ENCODE results near the gene TAF11L11.
"Not testable (repeated sequence)": the region's sequence is repeated elsewhere in the genome, so short reads cannot be mapped to it uniquely, and the experiment has no call there.

The TAF11L11 gene

GRCh38 chr5:17603880-17604279, at the start of gene TAF11L11:
Gene TAF11L11 (plus strand): TSS chr5:17604183.
- not testable (repeated sequence) for DNase-seq

GRCh38 chr5:17585658-17586057, 18.3 kb upstream of the TAF11L11 start, which contains the start of gene TAF11L7:
Gene TAF11L7 (minus strand): TSS chr5:17585758.
- DNase-seq, result not testable (repeated sequence)

DNA sequence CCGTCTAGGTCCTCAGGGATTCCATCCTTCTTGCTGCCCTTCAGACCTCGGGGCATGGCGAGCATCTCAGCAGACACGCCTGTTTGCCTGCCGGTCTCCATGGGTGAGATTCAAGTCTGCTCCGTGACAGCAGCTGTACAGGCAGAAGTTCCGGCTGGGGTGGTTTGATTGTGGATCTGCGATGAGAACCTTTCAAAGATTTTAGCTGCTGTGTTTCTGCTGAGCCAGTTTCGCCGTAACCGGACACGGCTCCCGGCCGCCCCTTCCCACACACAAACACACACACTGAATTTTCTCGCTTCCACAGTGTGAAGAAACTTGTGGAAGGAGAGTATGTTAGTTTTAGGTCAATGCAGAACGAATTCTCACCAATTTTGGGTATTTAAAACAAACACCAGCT, 13.1 kb upstream of the TAF11L11 start, which contains the start of gene TAF11L8:
Gene TAF11L8 (minus strand): TSS at position 101 of the 400 bp plus-strand sequence.
- DNase-seq, result not testable (repeated sequence)

- not testable (repeated sequence) for DNase-seq
Observed at GRCh38 chr5:17594255-17594654, 9.7 kb upstream of the TAF11L11 start, which contains the start of gene TAF11L9. Gene TAF11L9 (minus strand): TSS chr5:17594394.

DNA sequence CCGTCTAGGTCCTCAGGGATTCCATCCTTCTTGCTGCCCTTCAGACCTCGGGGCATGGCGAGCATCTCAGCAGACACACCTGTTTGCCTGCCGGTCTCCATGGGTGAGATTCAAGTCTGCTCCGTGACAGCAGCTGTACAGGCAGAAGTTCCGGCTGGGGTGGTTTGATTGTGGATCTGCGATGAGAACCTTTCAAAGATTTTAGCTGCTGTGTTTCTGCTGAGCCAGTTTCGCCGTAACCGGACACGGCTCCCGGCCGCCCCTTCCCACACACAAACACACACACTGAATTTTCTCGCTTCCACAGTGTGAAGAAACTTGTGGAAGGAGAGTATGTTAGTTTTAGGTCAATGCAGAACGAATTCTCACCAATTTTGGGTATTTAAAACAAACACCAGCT, 6.3 kb upstream of the TAF11L11 start, which contains the start of gene TAF11L10:
Gene TAF11L10 (minus strand): TSS at position 101 of the 400 bp plus-strand sequence.
- not testable (repeated sequence) for DNase-seq

DNA sequence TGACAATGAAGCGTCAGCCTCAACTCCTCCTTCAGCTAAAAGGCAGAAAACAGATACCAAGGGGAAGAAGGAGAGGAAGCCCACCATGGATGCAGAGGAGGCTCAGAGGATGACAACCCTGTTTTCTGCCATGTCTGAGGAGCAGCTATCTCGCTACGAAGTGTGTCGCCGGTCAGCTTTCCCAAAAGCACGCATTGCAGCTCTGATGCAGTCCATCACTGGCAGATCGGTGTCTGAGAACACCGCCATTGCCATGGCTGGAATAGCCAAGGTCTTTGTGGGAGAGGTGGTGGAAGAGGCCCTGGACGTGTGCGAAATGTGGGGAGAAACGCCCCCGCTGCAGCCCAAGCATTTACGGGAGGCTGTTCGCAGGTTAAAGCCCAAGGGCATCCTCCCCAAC, 968 bp downstream of the TAF11L11 start:
- no peak for DNase-seq

DNA sequence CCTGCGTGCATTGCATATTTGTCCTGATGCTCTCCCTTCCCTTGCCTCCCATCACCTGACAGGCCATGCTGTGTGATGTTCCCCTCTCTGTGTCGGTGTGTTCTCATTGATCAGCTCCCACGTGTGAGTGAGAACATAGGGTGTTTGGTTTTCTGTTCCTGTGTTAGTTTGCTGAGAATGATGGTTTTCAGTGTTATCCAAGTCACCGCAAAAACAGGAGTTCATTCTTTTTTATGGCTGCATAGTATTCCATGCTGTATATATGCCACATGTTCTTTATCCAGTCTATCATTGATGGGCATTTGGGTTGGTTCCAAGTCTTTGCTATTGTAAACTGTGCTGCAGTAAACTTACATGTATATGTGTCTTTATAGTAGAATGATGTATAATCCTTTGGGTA, 3.5 kb downstream of the TAF11L11 start:
- DNase-seq, result not testable (repeated sequence)

DNA sequence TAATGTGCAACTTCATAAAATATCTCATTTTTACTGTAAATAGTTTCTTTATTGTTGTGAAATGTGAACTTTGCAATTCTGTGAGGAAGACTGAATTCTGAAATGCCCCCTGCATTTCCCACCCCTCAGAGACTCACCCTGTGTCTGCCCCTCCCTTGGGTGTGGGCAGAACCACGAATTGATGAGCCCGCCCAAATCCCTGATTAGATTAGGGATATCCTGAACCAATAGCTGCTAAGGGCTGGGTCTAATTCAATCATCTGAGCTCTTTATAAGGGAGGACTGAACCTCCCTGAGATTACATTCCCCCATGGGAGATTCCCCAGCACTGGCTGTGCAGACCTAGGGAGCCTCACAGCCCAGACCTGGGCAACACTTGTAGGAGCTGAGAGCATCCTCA, 6.1 kb downstream of the TAF11L11 start, which contains the start of gene TAF11L12:
Gene TAF11L12 (plus strand): TSS at position 301 of the 400 bp plus-strand sequence.
- not testable (repeated sequence) for DNase-seq

- no peak for DNase-seq
Observed at GRCh38 chr5:17614872-17615605, 11.1 kb downstream of the TAF11L11 start.

- no peak for DNase-seq
Observed at GRCh38 chr5:17619354-17619753, 15.4 kb downstream of the TAF11L11 start.

- no peak for DNase-seq
Observed at GRCh38 chr5:17620627-17621026, 16.6 kb downstream of the TAF11L11 start.

- DNase-seq, result no peak
Observed at GRCh38 chr5:17625686-17626085, 21.7 kb downstream of the TAF11L11 start.

- DNase-seq, result not testable (repeated sequence)
Observed at GRCh38 chr5:17631788-17632187, 27.8 kb downstream of the TAF11L11 start, which contains the start of gene TAF11L13. Gene TAF11L13 (plus strand): TSS chr5:17632088.

- no peak for DNase-seq
Observed at GRCh38 chr5:17634160-17634559, 30.2 kb downstream of the TAF11L11 start, which contains the start of gene TAF11L14. Gene TAF11L14 (plus strand): TSS chr5:17634460.

DNA sequence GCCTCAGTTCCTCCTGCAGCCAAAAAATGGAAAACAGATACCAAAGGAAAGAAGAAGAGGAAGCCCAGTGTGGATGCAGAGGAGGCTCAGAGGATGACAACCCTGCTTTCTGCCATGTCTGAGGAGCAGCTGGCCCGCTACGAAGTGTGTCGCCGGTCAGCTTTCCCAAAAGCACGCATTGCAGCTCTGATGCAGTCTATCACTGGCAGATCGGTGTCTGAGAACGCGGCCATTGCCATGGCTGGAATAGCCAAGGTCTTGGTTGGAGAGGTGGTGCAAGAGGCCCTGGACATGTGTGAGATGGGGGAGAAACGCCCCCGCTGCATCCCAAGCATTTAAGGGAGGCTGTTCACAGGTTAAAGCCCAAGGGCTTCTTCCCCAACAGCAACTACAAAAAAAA, 45.2 kb downstream of the TAF11L11 start:
- not testable (repeated sequence) for DNase-seq

GRCh38 chr5:17655201-17655759, 51.3 kb downstream of the TAF11L11 start:
- not testable (repeated sequence) for DNase-seq
